GM23248 (cell line): Measurements from ENCODE around the gene CXCL1.

Source experiments
- EZH2 ChIP-seq: fragments of 200-600 bp; sonication (generic); IDR thresholded peaks from 2 replicates; pipeline ENCODE4 v1.6.1; 2018; ENCODE audit warnings: antibody characterized with exemption, mild to moderate bottlenecking; ENCODE audit not compliant: insufficient read depth, poor library complexity, severe bottlenecking
- EZH2phosphoT487 ChIP-seq: fragments of 200-600 bp; sonication (generic); IDR thresholded peaks from 2 replicates; pipeline ENCODE4 v1.6.1; 2018; ENCODE audit warnings: antibody characterized with exemption, moderate library complexity, mild to moderate bottlenecking, low read depth; ENCODE audit not compliant: insufficient read depth

DNA sequence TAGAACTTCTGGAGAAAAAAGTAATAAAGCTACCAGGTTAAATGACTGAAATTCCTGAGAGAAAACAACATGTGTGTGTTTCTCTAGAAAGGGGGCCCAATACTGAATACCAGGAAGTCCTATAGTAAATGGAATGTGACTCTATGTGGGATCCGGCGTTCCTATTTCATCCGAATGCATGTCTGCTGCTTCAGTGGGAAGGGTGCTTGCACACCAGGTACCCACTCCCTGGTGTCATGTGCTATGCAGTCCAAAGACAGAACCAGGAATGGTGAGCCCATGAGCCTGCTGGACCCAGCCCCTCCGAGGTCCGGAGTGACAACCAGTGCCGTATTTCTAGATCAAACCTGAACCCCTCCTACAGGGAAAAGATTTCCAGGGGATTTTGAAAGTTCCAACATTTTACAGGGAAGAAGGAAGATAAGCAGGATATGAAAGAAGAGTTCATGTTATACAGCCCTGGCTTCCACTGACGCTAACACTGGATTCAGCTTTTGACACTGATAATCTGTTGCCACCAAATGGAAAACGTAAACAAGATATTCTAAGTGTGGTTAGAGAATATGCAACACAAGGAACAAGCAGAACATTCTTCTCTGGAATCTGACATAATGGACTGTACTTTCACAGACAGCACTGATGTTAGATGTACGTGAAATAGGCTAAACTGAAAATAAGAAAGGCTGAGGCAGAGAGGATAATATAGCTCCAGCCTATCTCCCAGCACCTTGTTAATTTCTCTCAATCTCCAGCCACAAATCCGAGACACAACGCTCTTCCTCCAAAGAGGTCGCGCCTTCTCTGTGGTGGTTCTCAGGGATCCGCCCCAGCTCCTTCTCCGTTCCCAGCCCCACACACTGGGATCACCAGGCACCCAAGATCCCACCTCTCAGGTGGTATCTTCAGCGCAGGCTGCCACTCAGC, 725 bp upstream of the CXCL1 start:
- TF ChIP-seq EZH2phosphoT487, result no peak
- no peak for TF ChIP-seq EZH2
